CD4-positive, alpha-beta T cell (primary cell): ENCODE results near the gene PRM2. TPM values are rescaled to one million over a fixed set of nuclear protein-coding genes. Genes with fewer than 3 reads are reported as not detected.

ENCODE experiments used
- ATAC-seq: fragments of 200-7000 bp; cut with Tn5 transposase; one replicate; pipeline ENCODE4 v1.10.0; 2022; ENCODE audit warnings: mild to moderate bottlenecking; ENCODE audit not compliant: poor library complexity
- CTCF ChIA-PET: fragments of 350-600 bp; sonication (Branson Sonifier 250); formaldehyde crosslinking; loops from one replicate; lab custom pipeline; 2021; ENCODE audit warnings: antibody characterized with exemption, inconsistent platforms; lab: Charles Lee
- POLR2A ChIA-PET: fragments of 350-600 bp; sonication (Branson Sonifier 250); formaldehyde crosslinking; loops from one replicate; lab custom pipeline; 2021; ENCODE audit warnings: antibody characterized with exemption, inconsistent platforms; lab: Charles Lee
- DNase-seq, 14 experiments: peaks; one replicate each; pipeline ENCODE4 v3.0.0-alpha.2; 2013 to 2020; ENCODE audit warnings: mixed read lengths in 2 of 14
- H3K27ac ChIP-seq, 2 donors: one replicate each; pipeline versions ENCODE4 v1.5.1 to v1.7.0; 2013; ENCODE audit warnings: low read length in 2 of 2, low read depth in 1 of 2, mild to moderate bottlenecking in 1 of 2
- H3K27me3 ChIP-seq, 2 experiments: 1 replicate in 1 of 2; 2 replicates in 1 of 2; pipeline versions ENCODE4 v1.6.1 to v1.7.0; 2013; ENCODE audit warnings: low read length in 2 of 2, control low read depth in 1 of 2, mild to moderate bottlenecking in 1 of 2, moderate library complexity in 1 of 2; ENCODE audit not compliant: insufficient read depth in 2 of 2, control insufficient read depth in 1 of 2
- H3K36me3 ChIP-seq: one replicate; pipeline ENCODE4 v1.6.1; 2013; ENCODE audit warnings: low read length, control low read depth; ENCODE audit not compliant: insufficient read depth
- H3K4me1 ChIP-seq: one replicate; pipeline ENCODE4 v1.6.1; 2013; ENCODE audit warnings: low read length, control low read depth; ENCODE audit not compliant: insufficient read depth
- H3K4me3 ChIP-seq: one replicate; pipeline ENCODE4 v1.5.1; 2013; ENCODE audit warnings: mild to moderate bottlenecking, low read length, moderate library complexity
- H3K9me3 ChIP-seq, 2 experiments: 1 replicate in 1 of 2; 2 replicates in 1 of 2; pipeline versions ENCODE4 v1.6.1 to v1.7.0; 2013; ENCODE audit warnings: low read length in 2 of 2, mild to moderate bottlenecking in 2 of 2, control low read depth in 1 of 2, moderate library complexity in 1 of 2; ENCODE audit not compliant: control insufficient read depth in 1 of 2, insufficient read depth in 1 of 2
- H3K27ac Mint-ChIP-seq: one replicate; pipeline ENCODE4 v1.8.0; 2020; ENCODE audit warnings: mixed read lengths
- H3K27me3 Mint-ChIP-seq: one replicate; pipeline ENCODE4 v1.8.0; 2021; ENCODE audit warnings: mixed read lengths
- H3K36me3 Mint-ChIP-seq: one replicate; pipeline ENCODE4 v1.8.0; 2021; ENCODE audit warnings: low read depth, mixed read lengths
- H3K4me1 Mint-ChIP-seq: one replicate; pipeline ENCODE4 v1.8.0; 2021; ENCODE audit warnings: low read depth, mixed read lengths
- H3K4me3 Mint-ChIP-seq: one replicate; pipeline ENCODE4 v1.8.0; 2020; ENCODE audit warnings: mild to moderate bottlenecking, mixed read lengths
- H3K9me3 Mint-ChIP-seq: one replicate; pipeline ENCODE4 v1.8.0; 2020; ENCODE audit warnings: mixed read lengths
- CTCF ChIP-seq: fragments of 200-600 bp; IDR thresholded peaks from one replicate; pipeline ENCODE4 v1.8.0; 2022; ENCODE audit warnings: antibody characterized with exemption, mild to moderate bottlenecking
- intact Hi-C, 2 experiments: fragments of 100-400 bp; cut with DNase I in 1 of 2; cut with micrococcal nuclease in 1 of 2; formaldehyde crosslinking; loops; one replicate each; pipeline versions ENCODE4 v1.15.1 to v1.9.0; 2023 to 2025; cut with DNase I, micrococcal nuclease
- total RNA-seq, 174 experiments: library from RNA in 2 of 174; stranded (reverse) in 2 of 174; gene quantifications; one replicate each; pipeline ENCODE4 v1.2.3 and lab custom pipeline; 2021 to 2026

Gene PRM2
- total RNA-seq, 2 experiments from 2014 or later: not detected

- no peak for TF ChIP-seq CTCF
- no peak for DNase-seq
- POLR2A ChIA-PET: interaction anchor here (0.9 to 5.9 kb wide), 6 partner anchors 12 to 58 kb away, joined by 3 to 29 read pairs (median 4); partner anchors contain the start of gene SOCS1
- Mint-ChIP-seq H3K36me3 (no peaks in the 10 kb centered on the region), H3K4me1 (peaks cover 39% of the 10 kb centered on the region), H3K4me3 (no peak overlapping the region), H3K27me3 (no peaks in the 10 kb centered on the region), H3K9me3 (no peaks in the 10 kb centered on the region), H3K27ac (no peak overlapping the region)
- CTCF ChIA-PET: no interaction called here
- no peak overlapping the region for H3K27ac ChIP-seq
- H3K4me1 ChIP-seq: peaks cover 38% of the 10 kb centered on the region
- H3K36me3 ChIP-seq: no peaks in the 10 kb centered on the region
- H3K9me3 ChIP-seq: no peaks in the 10 kb centered on the region
- H3K27me3 ChIP-seq: no peaks in the 10 kb centered on the region
- H3K4me3 ChIP-seq: no peak overlapping the region
- intact Hi-C loops: no loop called here
- no peak for ATAC-seq
Measured at GRCh38 chr16:11309895-11310633, 33.8 kb upstream of the PRM2 start.

DNA sequence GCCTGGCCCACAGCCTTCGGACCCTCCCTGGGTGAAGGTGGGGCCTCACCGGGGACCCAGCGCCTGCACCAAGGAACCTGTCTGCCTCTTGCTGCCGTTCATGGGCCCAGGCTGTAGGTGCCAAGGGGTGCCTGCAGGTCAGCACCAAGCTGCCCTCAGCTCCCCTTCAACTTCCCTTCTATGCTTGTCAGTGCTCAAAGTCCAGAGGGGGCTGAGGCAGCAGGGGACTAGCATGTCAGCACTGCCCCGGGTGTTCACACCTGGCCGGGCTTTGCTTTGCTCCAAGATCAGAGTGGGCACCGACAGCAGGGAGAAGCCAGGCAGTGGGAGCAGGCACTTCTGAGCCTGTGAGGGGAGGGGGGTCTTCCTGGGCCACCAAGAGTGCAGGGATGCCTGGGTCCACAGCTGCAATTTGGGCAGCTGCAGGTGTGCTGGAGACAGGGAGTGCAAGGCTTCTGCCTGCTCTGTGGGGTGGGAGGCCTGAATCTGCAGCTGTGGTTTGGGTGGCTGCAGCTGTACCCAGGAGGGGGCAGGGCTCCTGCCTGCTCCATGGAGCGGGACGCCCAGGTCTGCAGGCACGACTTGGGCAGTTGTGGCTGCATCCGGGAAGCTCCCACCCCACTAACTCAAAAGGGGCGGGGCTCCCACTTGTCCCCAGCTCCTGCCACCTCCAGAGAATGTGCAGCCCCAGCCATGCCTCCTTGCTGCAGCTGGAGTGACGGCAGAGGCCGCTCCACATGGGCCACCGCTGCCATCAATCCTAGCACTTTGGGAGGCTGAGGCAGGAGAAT is 32.4 kb upstream of the PRM2 start:
- no peak overlapping the region for H3K27ac Mint-ChIP-seq
- peaks cover 33% of the 10 kb centered on the region for H3K4me1 Mint-ChIP-seq
- no peak for TF ChIP-seq CTCF
- no peak overlapping the region for H3K4me3 ChIP-seq
- no peak for DNase-seq
- H3K36me3 ChIP-seq: no peaks in the 10 kb centered on the region
- ATAC-seq: no peak
- CTCF ChIA-PET: no interaction called here
- no peaks in the 10 kb centered on the region for H3K27me3 ChIP-seq
- peaks cover 38% of the 10 kb centered on the region for H3K4me1 ChIP-seq
- no peak overlapping the region for H3K27ac ChIP-seq
- no peaks in the 10 kb centered on the region for H3K9me3 ChIP-seq
- POLR2A ChIA-PET: interaction anchor here (0.6 to 5.9 kb wide), 2 partner anchors 11 to 489 kb away, joined by 3 to 29 read pairs; partner anchors contain the start of gene ZC3H7A
- intact Hi-C loops: no loop called here
- H3K36me3 Mint-ChIP-seq: no peaks in the 10 kb centered on the region
- no peaks in the 10 kb centered on the region for H3K9me3 Mint-ChIP-seq
- H3K4me3 Mint-ChIP-seq: no peak overlapping the region
- no peaks in the 10 kb centered on the region for H3K27me3 Mint-ChIP-seq

- H3K36me3 Mint-ChIP-seq: no peaks in the 10 kb centered on the region
- H3K4me1 Mint-ChIP-seq: peaks cover 25% of the 10 kb centered on the region
- no peak overlapping the region for H3K4me3 ChIP-seq
- DNase-seq (no peak), ATAC-seq (no peak)
- H3K27me3 ChIP-seq: no peaks in the 10 kb centered on the region
- peaks cover 34% of the 10 kb centered on the region for H3K4me1 ChIP-seq
- no peaks in the 10 kb centered on the region for H3K9me3 ChIP-seq
- no peaks in the 10 kb centered on the region for H3K9me3 Mint-ChIP-seq
- CTCF ChIA-PET: no interaction called here
- H3K4me3 Mint-ChIP-seq: no peak overlapping the region
- intact Hi-C loops: no loop called here
- H3K27me3 Mint-ChIP-seq: no peaks in the 10 kb centered on the region
- POLR2A ChIA-PET: interaction anchor here (5.9 kb wide), 1 partner anchor 10 kb away, joined by 29 read pairs; no protein-coding TSS in a partner anchor
- no peak for TF ChIP-seq CTCF
- H3K27ac Mint-ChIP-seq: no peak overlapping the region
- H3K36me3 ChIP-seq: no peaks in the 10 kb centered on the region
- H3K27ac ChIP-seq: no peak overlapping the region
Measured at GRCh38 chr16:11307639-11308492, 31.6 kb upstream of the PRM2 start.
